ENCODE measurements around the gene CCDC27.
"Not testable (repeated sequence)": the region's sequence is repeated elsewhere in the genome, so short reads cannot be mapped to it uniquely, and the experiment has no call there.

The CCDC27 gene

GRCh38 chr1:3809680-3810079 lies 57.4 kb downstream of the CCDC27 start:
- Histone ChIP-seq H4K20me1 (ENCODE audit: control insufficient read depth, insufficient read depth, low read depth, low read length) (no peaks in the 10 kb centered on the region), H3F3A (ENCODE audit: control insufficient read depth, insufficient read depth) (peaks cover 7% of the 10 kb centered on the region; the same call in 1 of the 2 replicates), H3K9me3 (ENCODE audit: control insufficient read depth, insufficient read depth, low read length) (no peaks in the 10 kb centered on the region), H3K27ac (ENCODE audit: low read depth, low read length) (no peak overlapping the region), H3K4me2 (ENCODE audit: low read length) (no peak overlapping the region), H3K79me2 (ENCODE audit: control insufficient read depth, low read length) (no peaks in the 10 kb centered on the region), H3K27me3 (ENCODE audit: control insufficient read depth, low read length) (peaks cover 2% of the 10 kb centered on the region), H3K9me2 (replicated peaks; ENCODE audit: control insufficient read depth, low read length) (no peaks in the 10 kb centered on the region), H3K4me1 (ENCODE audit: control insufficient read depth, low read length) (no peaks in the 10 kb centered on the region), H3K4me3 (ENCODE audit: low read length) (no peak overlapping the region), H3K36me3 (ENCODE audit: control insufficient read depth, low read length) (peaks cover 5% of the 10 kb centered on the region)
- TF ChIP-seq CTCF (IDR thresholded peaks at IDR 0.05; ENCODE audit: low read depth, low read length, poor library complexity, severe bottlenecking): no peak
- TF ChIP-seq EZH2phosphoT487 (IDR thresholded peaks at IDR 0.05; ENCODE audit: borderline replicate concordance, low read length): no peak

- H3K4me1 ChIP-seq (ENCODE audit: control insufficient read depth, low read length); H3K9me2 ChIP-seq (replicated peaks; ENCODE audit: control insufficient read depth, low read length); H3K79me2 ChIP-seq (ENCODE audit: control insufficient read depth, low read length); H4K20me1 ChIP-seq (ENCODE audit: control insufficient read depth, insufficient read depth, low read depth, low read length); H3K4me3 ChIP-seq (ENCODE audit: low read length); H3K27me3 ChIP-seq (ENCODE audit: control insufficient read depth, low read length); H3K9me3 ChIP-seq (ENCODE audit: control insufficient read depth, insufficient read depth, low read length); H3F3A ChIP-seq (ENCODE audit: control insufficient read depth, insufficient read depth); H3K4me2 ChIP-seq (ENCODE audit: low read length); H3K27ac ChIP-seq (ENCODE audit: low read depth, low read length): not testable (repeated sequence)
- H3K36me3 ChIP-seq (ENCODE audit: control insufficient read depth, low read length): peaks cover 11% of the 10 kb centered on the region
These were observed 58.0 kb downstream of the CCDC27 start for GRCh38 chr1:3810149-3810761.

GRCh38 chr1:3811595-3811911 lies 59.3 kb downstream of the CCDC27 start:
- no peaks in the 10 kb centered on the region for H3K9me2 ChIP-seq (replicated peaks; ENCODE audit: control insufficient read depth, low read length)
- no peaks in the 10 kb centered on the region for H3K9me3 ChIP-seq (ENCODE audit: control insufficient read depth, insufficient read depth, low read length)
- no peaks in the 10 kb centered on the region for H3K4me1 ChIP-seq (ENCODE audit: control insufficient read depth, low read length)
- H3K4me2 ChIP-seq (ENCODE audit: low read length): no peak overlapping the region
- H3F3A ChIP-seq (ENCODE audit: control insufficient read depth, insufficient read depth): peaks cover 7% of the 10 kb centered on the region; the same call in 1 of the 2 replicates
- TF ChIP-seq CTCF (IDR thresholded peaks at IDR 0.05; ENCODE audit: low read depth, low read length, poor library complexity, severe bottlenecking) (no peak), EZH2phosphoT487 (IDR thresholded peaks at IDR 0.05; ENCODE audit: borderline replicate concordance, low read length) (no peak)
- no peaks in the 10 kb centered on the region for H3K79me2 ChIP-seq (ENCODE audit: control insufficient read depth, low read length)
- H4K20me1 ChIP-seq (ENCODE audit: control insufficient read depth, insufficient read depth, low read depth, low read length): no peaks in the 10 kb centered on the region
- no peak overlapping the region for H3K27ac ChIP-seq (ENCODE audit: low read depth, low read length)
- peaks cover 11% of the 10 kb centered on the region for H3K36me3 ChIP-seq (ENCODE audit: control insufficient read depth, low read length)
- no peaks in the 10 kb centered on the region for H3K27me3 ChIP-seq (ENCODE audit: control insufficient read depth, low read length)
- H3K4me3 ChIP-seq (ENCODE audit: low read length): no peak overlapping the region

GRCh38 chr1:3814065-3814464 lies 61.8 kb downstream of the CCDC27 start:
- TF ChIP-seq CTCF (IDR thresholded peaks at IDR 0.05; ENCODE audit: low read depth, low read length, poor library complexity, severe bottlenecking) (no peak), EZH2phosphoT487 (IDR thresholded peaks at IDR 0.05; ENCODE audit: borderline replicate concordance, low read length) (no peak)
- H3K27me3 ChIP-seq (ENCODE audit: control insufficient read depth, low read length): no peaks in the 10 kb centered on the region
- peaks cover 11% of the 10 kb centered on the region for H3K36me3 ChIP-seq (ENCODE audit: control insufficient read depth, low read length)

More at GRCh38 chr1:3814065-3814464, 61.8 kb downstream of the CCDC27 start:
- H3K9me2 ChIP-seq (replicated peaks; ENCODE audit: control insufficient read depth, low read length): no peaks in the 10 kb centered on the region
- H3K9me3 ChIP-seq (ENCODE audit: control insufficient read depth, insufficient read depth, low read length): no peaks in the 10 kb centered on the region
- no peak overlapping the region for H3K27ac ChIP-seq (ENCODE audit: low read depth, low read length)
- no peak overlapping the region for H3K4me3 ChIP-seq (ENCODE audit: low read length)
- H3K4me1 ChIP-seq (ENCODE audit: control insufficient read depth, low read length): no peaks in the 10 kb centered on the region
- H3F3A ChIP-seq (ENCODE audit: control insufficient read depth, insufficient read depth): peaks cover 7% of the 10 kb centered on the region; the same call in 1 of the 2 replicates
- H3K79me2 ChIP-seq (ENCODE audit: control insufficient read depth, low read length): no peaks in the 10 kb centered on the region
- no peak overlapping the region for H3K4me2 ChIP-seq (ENCODE audit: low read length)
- H4K20me1 ChIP-seq (ENCODE audit: control insufficient read depth, insufficient read depth, low read depth, low read length): no peaks in the 10 kb centered on the region

All from DOHH2 (cell line).